Measurements from ENCODE around the gene CDY2A. TPM values are rescaled to one million over a fixed set of nuclear protein-coding genes. Genes with fewer than 3 reads are reported as not detected.
"Not testable (repeated sequence)": the region's sequence is repeated elsewhere in the genome, so short reads cannot be mapped to it uniquely, and the experiment has no call there.

The CDY2A gene, protein sequence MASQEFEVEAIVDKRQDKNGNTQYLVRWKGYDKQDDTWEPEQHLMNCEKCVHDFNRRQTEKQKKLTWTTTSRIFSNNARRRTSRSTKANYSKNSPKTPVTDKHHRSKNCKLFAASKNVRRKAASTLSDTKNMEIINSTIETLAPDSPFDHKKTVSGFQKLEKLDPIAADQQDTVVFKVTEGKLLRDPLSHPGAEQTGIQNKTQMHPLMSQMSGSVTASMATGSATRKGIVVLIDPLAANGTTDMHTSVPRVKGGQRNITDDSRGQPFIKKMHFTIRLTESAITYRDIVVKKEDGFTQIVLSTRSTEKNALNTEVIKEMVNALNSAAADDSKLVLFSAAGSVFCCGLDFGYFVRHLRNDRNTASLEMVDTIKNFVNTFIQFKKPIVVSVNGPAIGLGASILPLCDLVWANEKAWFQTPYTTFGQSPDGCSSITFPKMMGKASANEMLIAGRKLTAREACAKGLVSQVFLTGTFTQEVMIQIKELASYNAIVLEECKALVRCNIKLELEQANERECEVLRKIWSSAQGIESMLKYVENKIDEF
- total RNA-seq (not detected in 2 replicates), polyA plus RNA-seq (not detected in 2 replicates)

DNA sequence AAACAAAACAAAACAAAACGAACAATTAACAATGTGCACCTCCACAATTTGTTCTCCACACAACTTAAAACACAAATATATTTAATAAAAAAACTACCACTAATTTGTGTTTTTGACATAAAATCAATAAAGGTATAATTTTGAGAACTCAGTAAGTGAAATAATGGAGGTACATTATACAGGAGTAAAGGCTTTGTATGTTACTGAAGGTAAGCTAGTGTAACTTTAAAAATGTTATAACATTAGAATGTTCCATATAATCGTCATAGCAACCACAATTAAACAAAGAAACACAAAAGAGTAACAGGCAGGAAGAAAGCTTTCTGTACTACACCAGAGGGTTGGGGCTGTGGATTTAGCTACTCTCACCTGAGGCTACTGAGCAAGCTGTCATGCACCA is at the start of gene CDY2A:
Gene CDY2A (plus strand): TSS at position 301 of the 400 bp plus-strand sequence. CDS start 328 bp downstream, outside the sequence.
- not testable (repeated sequence) for H4K20me1 ChIP-seq (ENCODE audit: insufficient read depth, poor library complexity, severe bottlenecking); H3K9me2 ChIP-seq (replicated peaks; ENCODE audit: insufficient read depth); H3K4me1 ChIP-seq (ENCODE audit: insufficient read depth); H3K27ac ChIP-seq; H3K4me3 ChIP-seq; H3K27me3 ChIP-seq; H3K79me2 ChIP-seq; H3K9me3 ChIP-seq (ENCODE audit: low read depth); H3K36me3 ChIP-seq (replicated peaks; ENCODE audit: insufficient read depth, low read depth); H2AFZ ChIP-seq; H3K4me2 ChIP-seq; DNase-seq (ENCODE audit: low spot score)
- WGBS (ENCODE audit: low lambda C conversion rate, missing lambda C conversion rate) = no CpG with 5 or more reads among the region's 2 CpGs

DNA sequence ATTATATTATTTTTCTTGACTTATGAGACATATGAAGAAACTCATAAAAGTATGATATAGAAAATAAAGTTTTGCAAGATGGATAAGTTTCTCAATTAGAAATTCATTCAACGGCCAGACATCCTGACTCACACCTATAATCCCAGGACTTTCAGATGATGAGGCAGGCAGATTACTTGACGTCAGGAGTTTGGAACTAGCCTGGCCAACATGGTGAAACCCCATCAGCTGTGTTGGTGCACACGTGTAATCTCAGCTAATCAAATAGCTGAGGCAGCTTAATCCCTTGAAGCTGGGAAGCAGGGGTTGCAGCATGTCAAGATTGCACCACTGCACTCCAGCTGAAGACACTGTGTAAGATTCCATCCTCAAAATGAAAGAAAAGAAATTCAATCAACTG is 28.0 kb upstream of the CDY2A start:
- H3K36me3 ChIP-seq (replicated peaks; ENCODE audit: insufficient read depth, low read depth); DNase-seq (ENCODE audit: low spot score); H2AFZ ChIP-seq; H3K9me2 ChIP-seq (replicated peaks; ENCODE audit: insufficient read depth); H3K27me3 ChIP-seq; H3K4me1 ChIP-seq (ENCODE audit: insufficient read depth); H3K79me2 ChIP-seq; H3K4me3 ChIP-seq; H3K9me3 ChIP-seq (ENCODE audit: low read depth); H4K20me1 ChIP-seq (ENCODE audit: insufficient read depth, poor library complexity, severe bottlenecking); H3K4me2 ChIP-seq; H3K27ac ChIP-seq: not testable (repeated sequence)
- WGBS (ENCODE audit: low lambda C conversion rate, missing lambda C conversion rate) = no CpG with 5 or more reads among the region's 3 CpGs

DNA sequence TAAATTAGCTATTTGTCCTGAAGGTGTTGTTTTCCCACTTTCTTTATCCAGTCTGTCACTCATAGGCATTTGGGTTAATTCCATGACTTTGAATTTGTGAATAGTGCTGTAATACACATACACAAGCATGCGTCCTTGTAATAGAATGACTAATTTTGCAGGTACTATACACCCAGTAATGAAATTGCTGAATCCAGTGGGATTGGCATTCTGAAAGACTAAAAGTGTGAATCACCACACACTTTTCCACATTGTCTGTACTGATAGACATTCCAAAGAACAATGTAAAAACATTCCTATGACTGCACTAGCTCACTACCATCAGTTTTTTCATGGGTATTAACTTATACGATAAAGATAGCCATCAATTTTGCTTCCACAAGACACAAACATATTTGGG is 27.3 kb upstream of the CDY2A start:
- H3K9me2 ChIP-seq (replicated peaks; ENCODE audit: insufficient read depth); H3K27ac ChIP-seq; H3K27me3 ChIP-seq; H2AFZ ChIP-seq; DNase-seq (ENCODE audit: low spot score); H3K4me3 ChIP-seq; H3K79me2 ChIP-seq; H3K4me2 ChIP-seq; H3K9me3 ChIP-seq (ENCODE audit: low read depth); H3K36me3 ChIP-seq (replicated peaks; ENCODE audit: insufficient read depth, low read depth); H4K20me1 ChIP-seq (ENCODE audit: insufficient read depth, poor library complexity, severe bottlenecking); H3K4me1 ChIP-seq (ENCODE audit: insufficient read depth): not testable (repeated sequence)
- no CpG with 5 or more reads among the region's 2 CpGs for WGBS (ENCODE audit: low lambda C conversion rate, missing lambda C conversion rate)

DNA sequence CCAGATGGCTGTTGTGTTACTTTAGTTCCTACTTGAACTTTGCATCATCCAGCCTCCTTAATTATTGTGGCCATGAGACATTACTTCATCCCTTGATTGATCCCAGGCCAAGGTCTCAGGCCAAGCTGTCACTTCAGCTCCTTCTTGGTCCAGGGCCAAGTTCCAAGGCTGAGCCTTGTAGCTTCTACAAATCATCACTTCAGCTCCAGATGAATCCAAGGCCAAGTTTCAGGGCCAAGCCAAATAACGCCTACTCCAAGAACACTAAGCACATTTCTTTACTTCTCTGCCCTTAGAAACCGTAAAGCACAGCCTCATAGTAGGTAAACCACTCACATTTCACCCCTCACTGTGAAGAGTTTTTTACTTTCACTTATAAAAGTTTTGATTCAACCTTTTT is 1.7 kb upstream of the CDY2A start:
- not testable (repeated sequence) for H3K4me2 ChIP-seq; H3K4me3 ChIP-seq; DNase-seq (ENCODE audit: low spot score); H3K36me3 ChIP-seq (replicated peaks; ENCODE audit: insufficient read depth, low read depth); H3K9me3 ChIP-seq (ENCODE audit: low read depth); H3K27me3 ChIP-seq; H3K79me2 ChIP-seq; H4K20me1 ChIP-seq (ENCODE audit: insufficient read depth, poor library complexity, severe bottlenecking); H3K9me2 ChIP-seq (replicated peaks; ENCODE audit: insufficient read depth); H3K27ac ChIP-seq; H2AFZ ChIP-seq; H3K4me1 ChIP-seq (ENCODE audit: insufficient read depth)
- no CpG with 5 or more reads among the region's 2 CpGs for WGBS (ENCODE audit: low lambda C conversion rate, missing lambda C conversion rate)

DNA sequence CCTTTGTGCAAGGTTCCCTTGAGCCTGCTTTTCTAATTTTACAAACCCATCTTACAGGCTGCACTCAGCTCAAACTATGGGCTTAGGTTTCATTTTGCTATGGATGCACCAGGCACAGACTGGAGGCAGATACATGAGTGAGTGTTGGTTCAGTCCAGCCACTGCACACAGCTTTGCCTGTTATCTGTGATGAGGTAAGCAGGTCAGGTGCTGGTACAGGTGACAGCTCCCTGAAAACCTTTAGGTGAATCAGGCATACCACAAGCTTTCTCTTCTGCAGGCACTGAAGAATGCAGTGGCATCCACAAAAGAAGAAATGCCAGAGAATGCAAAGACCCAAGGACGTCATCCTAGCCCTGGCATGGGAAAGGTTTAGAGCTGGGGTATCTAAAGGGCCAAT is 3.3 kb downstream of the CDY2A start:
- H3K9me2 ChIP-seq (replicated peaks; ENCODE audit: insufficient read depth); H3K27ac ChIP-seq; H3K4me1 ChIP-seq (ENCODE audit: insufficient read depth); H3K79me2 ChIP-seq; H4K20me1 ChIP-seq (ENCODE audit: insufficient read depth, poor library complexity, severe bottlenecking); H3K4me3 ChIP-seq; H3K27me3 ChIP-seq; H2AFZ ChIP-seq; DNase-seq (ENCODE audit: low spot score); H3K36me3 ChIP-seq (replicated peaks; ENCODE audit: insufficient read depth, low read depth); H3K9me3 ChIP-seq (ENCODE audit: low read depth); H3K4me2 ChIP-seq: not testable (repeated sequence)
- no CpG with 5 or more reads among the region's 1 CpG for WGBS (ENCODE audit: low lambda C conversion rate, missing lambda C conversion rate)

DNA sequence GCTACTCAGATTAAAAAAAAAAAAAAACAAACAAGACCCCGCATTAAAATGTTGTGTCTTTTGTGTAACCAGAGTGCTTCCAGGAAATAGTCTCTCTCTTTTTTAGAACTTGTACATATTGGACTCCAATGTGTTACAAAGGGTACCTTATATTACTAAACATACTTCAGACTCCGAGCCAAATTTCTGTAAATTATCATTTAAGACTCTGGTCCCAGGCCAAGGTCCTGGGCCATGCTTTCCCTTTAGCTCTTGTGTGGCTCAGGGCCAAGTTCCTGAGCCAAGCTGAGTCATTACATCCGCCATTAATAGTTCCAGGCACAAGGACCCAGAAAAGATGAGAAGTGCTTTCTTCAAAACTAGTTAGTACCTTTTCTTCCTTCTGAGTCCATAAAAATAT is 4.6 kb downstream of the CDY2A start:
- not testable (repeated sequence) for H3K27me3 ChIP-seq; H2AFZ ChIP-seq; H3K36me3 ChIP-seq (replicated peaks; ENCODE audit: insufficient read depth, low read depth); H3K27ac ChIP-seq; H3K4me3 ChIP-seq; H3K4me2 ChIP-seq; H4K20me1 ChIP-seq (ENCODE audit: insufficient read depth, poor library complexity, severe bottlenecking); H3K9me2 ChIP-seq (replicated peaks; ENCODE audit: insufficient read depth); H3K9me3 ChIP-seq (ENCODE audit: low read depth); H3K4me1 ChIP-seq (ENCODE audit: insufficient read depth); H3K79me2 ChIP-seq; DNase-seq (ENCODE audit: low spot score)
- WGBS (ENCODE audit: low lambda C conversion rate, missing lambda C conversion rate) = no CpG with 5 or more reads among the region's 3 CpGs

DNA sequence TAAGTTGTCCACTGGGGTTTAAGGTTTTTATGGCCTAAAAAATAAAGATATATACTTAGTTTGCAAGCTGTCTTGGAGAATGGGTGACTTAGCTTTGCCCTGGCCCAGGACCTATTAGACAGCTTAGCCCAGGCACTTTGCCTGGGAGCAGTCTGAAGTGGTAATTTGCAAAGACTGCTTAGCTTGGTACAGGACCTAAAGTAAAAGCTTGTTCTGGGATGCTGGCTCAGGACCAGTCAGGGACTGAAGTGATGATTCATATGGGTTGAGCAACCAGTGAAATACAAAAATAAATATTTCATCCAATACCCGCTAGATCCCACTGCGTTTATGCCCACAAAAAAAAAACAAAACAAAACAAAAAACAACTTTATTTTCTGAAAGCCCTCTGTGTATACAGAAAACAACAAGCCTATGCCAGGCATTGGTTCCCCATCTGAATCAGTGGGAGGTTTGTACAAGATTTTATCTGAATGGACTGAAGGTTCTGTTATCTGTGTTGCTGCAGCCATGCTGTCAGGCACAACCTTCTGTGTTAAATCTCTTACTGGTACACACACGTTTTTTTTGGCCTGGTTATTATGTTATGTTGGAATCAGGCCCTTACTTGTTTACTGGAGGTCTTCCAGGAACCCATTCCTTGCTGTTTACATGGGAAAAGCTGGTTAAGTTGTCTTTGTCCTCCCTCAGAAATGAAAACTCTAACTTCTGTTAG is 8.7 kb downstream of the CDY2A start:
- no CpG with 5 or more reads among the region's 3 CpGs for WGBS (ENCODE audit: low lambda C conversion rate, missing lambda C conversion rate)
- H3K4me3 ChIP-seq; H3K79me2 ChIP-seq; H3K27ac ChIP-seq; H3K4me2 ChIP-seq; H3K9me2 ChIP-seq (replicated peaks; ENCODE audit: insufficient read depth); H4K20me1 ChIP-seq (ENCODE audit: insufficient read depth, poor library complexity, severe bottlenecking); H3K4me1 ChIP-seq (ENCODE audit: insufficient read depth); DNase-seq (ENCODE audit: low spot score); H3K36me3 ChIP-seq (replicated peaks; ENCODE audit: insufficient read depth, low read depth); H3K27me3 ChIP-seq; H2AFZ ChIP-seq; H3K9me3 ChIP-seq (ENCODE audit: low read depth): not testable (repeated sequence)

DNA sequence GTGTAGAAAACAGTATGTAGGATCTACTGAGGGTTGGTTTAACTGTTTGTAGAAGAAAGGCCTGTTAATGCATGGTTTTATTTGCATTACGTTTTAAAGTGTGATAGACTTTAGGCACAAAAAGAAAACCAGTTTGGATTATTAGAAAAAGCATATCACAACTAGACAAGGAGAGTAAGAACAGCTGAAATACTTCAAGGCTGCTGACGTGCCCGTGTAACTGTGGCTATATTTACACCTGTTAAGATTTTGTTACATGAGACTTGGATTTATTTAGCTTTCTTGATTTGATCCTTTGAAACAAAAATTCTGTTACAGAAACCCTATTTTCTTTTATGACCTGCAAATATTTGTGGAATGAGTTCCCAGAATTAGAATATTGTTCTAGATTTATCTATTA is 9.3 kb downstream of the CDY2A start:
- not testable (repeated sequence) for H2AFZ ChIP-seq; H3K79me2 ChIP-seq; DNase-seq (ENCODE audit: low spot score); H3K9me3 ChIP-seq (ENCODE audit: low read depth); H3K9me2 ChIP-seq (replicated peaks; ENCODE audit: insufficient read depth); H3K4me3 ChIP-seq; H3K36me3 ChIP-seq (replicated peaks; ENCODE audit: insufficient read depth, low read depth); H3K27me3 ChIP-seq; H4K20me1 ChIP-seq (ENCODE audit: insufficient read depth, poor library complexity, severe bottlenecking); H3K4me2 ChIP-seq; H3K27ac ChIP-seq; H3K4me1 ChIP-seq (ENCODE audit: insufficient read depth)
- WGBS (ENCODE audit: low lambda C conversion rate, missing lambda C conversion rate) = no CpG with 5 or more reads among the region's 3 CpGs

DNA sequence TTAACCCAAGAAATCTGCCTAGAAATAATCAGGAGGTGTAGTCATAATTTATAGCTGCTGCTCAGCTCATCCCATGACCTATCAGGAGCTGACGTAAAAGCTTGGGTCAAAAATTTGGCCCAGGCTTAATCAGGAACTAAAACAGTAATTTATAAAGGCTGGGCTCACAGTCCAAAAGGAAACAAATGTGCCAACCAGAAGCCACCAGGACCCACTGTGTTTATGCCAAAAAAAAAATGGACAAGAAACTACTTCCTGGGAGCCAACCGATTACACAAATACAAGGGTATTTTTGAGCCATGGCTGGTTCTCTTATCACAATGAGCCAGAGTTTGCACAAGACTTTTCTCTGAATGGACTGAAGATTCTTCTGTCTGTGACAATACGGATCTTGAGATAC is 19.4 kb downstream of the CDY2A start:
- not testable (repeated sequence) for H3K4me1 ChIP-seq (ENCODE audit: insufficient read depth); H3K27me3 ChIP-seq; H3K79me2 ChIP-seq; H3K9me3 ChIP-seq (ENCODE audit: low read depth); DNase-seq (ENCODE audit: low spot score); H2AFZ ChIP-seq; H3K9me2 ChIP-seq (replicated peaks; ENCODE audit: insufficient read depth); H3K36me3 ChIP-seq (replicated peaks; ENCODE audit: insufficient read depth, low read depth); H4K20me1 ChIP-seq (ENCODE audit: insufficient read depth, poor library complexity, severe bottlenecking); H3K27ac ChIP-seq; H3K4me2 ChIP-seq; H3K4me3 ChIP-seq
- WGBS (ENCODE audit: low lambda C conversion rate, missing lambda C conversion rate) = no CpG with 5 or more reads among the region's 3 CpGs

All from hepatocyte (in vitro differentiated cells).